Measurements from ENCODE around the gene CROT.

The CROT gene

DNA sequence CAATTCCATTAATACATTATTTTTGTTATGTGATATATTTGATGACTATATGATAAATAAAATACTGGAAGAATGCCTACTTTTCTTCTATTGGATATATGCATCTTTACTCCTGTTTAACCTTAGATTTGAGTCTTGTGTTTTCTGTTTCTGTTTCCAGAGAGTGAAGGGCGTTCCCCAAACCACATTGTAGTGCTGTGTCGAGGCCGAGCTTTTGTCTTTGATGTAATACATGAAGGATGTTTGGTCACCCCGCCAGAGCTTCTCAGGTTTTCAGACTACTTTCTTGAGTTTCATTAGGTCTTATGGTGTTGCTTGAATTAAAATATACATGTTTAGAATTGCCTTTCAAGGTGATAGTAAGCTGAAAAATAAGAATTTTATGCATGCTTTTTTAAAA lies 23.8 kb downstream of the CROT start:
- in situ Hi-C loops (cut with MboI; ENCODE audit: low pct_unique_long_range_greater_than_20kb, low sequenced_read_pairs, unreplicated experiment) = no loop called here
- no peak for DNase-seq (ENCODE audit: low spot score)
- TF ChIP-seq, protein P1, sequence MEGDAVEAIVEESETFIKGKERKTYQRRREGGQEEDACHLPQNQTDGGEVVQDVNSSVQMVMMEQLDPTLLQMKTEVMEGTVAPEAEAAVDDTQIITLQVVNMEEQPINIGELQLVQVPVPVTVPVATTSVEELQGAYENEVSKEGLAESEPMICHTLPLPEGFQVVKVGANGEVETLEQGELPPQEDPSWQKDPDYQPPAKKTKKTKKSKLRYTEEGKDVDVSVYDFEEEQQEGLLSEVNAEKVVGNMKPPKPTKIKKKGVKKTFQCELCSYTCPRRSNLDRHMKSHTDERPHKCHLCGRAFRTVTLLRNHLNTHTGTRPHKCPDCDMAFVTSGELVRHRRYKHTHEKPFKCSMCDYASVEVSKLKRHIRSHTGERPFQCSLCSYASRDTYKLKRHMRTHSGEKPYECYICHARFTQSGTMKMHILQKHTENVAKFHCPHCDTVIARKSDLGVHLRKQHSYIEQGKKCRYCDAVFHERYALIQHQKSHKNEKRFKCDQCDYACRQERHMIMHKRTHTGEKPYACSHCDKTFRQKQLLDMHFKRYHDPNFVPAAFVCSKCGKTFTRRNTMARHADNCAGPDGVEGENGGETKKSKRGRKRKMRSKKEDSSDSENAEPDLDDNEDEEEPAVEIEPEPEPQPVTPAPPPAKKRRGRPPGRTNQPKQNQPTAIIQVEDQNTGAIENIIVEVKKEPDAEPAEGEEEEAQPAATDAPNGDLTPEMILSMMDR (IDR thresholded peaks at IDR 0.05; ENCODE audit: extremely low read depth, insufficient read depth, missing control alignments) = no peak

DNA sequence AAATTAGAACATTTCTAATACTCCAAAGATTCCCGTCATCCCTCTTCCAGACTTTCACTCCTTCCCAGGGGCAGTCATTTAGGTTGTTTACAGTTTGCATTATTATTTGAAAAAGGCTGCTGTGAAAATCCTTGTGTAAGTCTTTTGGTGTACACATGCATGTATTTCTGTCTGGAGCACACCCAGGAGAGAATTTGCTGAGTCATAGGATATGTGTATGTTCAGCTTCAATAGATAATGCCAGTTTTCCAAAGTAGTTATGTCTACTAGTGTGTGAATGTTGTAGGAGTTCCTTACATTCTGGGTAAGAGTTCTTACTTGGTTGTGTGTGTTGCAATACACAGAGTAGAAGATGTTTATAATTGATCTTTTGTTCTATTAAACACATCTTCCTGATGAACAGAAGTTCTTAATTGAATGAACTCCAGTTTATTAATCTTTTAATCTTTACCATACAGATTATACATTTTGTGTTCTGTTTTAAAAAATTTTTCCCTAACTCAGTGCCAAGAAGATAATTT lies 25.3 kb downstream of the CROT start:
- in situ Hi-C loops (cut with MboI; ENCODE audit: low pct_unique_long_range_greater_than_20kb, low sequenced_read_pairs, unreplicated experiment) = no loop called here
- TF ChIP-seq, protein P1 (IDR thresholded peaks at IDR 0.05; ENCODE audit: extremely low read depth, insufficient read depth, missing control alignments) = no peak
- no peak for DNase-seq (ENCODE audit: low spot score)

DNA sequence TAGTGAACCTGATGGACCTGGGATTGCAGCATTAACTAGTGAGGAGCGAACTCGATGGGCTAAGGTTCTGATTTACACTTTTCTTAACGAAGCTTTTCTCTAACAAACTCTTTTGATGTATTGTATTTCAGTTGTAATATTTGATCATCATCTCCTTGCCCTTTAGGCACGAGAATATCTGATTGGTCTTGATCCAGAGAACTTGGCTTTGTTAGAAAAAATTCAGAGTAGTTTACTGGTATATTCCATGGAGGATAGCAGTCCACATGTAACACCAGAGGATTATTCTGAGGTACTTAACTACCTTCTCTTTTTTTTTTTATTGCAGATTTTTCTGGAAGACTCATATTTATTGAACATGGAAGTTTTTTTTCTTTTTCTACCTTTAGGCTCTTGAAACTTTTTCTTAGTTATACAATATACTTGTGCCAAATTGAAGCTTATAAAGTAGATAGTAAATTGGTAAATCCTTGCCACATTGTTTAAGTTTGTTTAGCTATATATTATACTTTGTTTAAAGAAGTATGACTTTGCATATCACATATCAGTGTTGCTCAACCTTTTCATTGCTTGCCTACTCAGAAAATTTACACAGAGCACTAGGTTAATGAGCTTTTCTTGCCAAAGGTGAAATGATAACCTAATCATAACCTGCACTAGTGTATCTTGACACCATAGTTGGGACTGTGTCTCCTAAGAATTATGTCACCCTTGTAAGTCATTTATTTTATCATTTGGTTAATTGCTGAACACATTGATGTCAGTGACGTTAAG lies 30.4 kb downstream of the CROT start:
- in situ Hi-C loops (cut with MboI; ENCODE audit: low pct_unique_long_range_greater_than_20kb, low sequenced_read_pairs, unreplicated experiment) = no loop called here
- no peak for DNase-seq (ENCODE audit: low spot score)
- TF ChIP-seq, protein P1 (IDR thresholded peaks at IDR 0.05; ENCODE audit: extremely low read depth, insufficient read depth, missing control alignments) = no peak

DNA sequence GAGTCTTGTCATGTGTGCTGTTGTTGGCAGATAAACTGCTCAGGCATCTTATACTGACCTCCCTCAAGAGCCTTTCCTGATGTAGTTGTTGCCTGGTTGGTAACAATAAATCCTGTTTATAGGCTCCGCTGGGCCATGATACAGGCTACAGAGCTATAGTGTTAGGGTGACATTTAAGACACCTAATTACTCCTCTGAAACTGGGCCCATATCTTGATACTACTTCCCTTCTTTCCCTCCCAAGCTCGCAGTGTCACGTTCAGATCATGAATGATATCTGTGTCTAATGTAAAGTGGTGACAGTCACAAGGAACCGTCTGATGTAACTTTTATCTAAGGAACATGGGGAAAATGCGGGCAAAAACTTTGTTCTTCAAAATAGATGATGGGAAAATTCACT lies 35.4 kb downstream of the CROT start:
- TF ChIP-seq, protein P1 (IDR thresholded peaks at IDR 0.05; ENCODE audit: extremely low read depth, insufficient read depth, missing control alignments) = no peak
- in situ Hi-C loops (cut with MboI; ENCODE audit: low pct_unique_long_range_greater_than_20kb, low sequenced_read_pairs, unreplicated experiment) = no loop called here
- no peak for DNase-seq (ENCODE audit: low spot score)

DNA sequence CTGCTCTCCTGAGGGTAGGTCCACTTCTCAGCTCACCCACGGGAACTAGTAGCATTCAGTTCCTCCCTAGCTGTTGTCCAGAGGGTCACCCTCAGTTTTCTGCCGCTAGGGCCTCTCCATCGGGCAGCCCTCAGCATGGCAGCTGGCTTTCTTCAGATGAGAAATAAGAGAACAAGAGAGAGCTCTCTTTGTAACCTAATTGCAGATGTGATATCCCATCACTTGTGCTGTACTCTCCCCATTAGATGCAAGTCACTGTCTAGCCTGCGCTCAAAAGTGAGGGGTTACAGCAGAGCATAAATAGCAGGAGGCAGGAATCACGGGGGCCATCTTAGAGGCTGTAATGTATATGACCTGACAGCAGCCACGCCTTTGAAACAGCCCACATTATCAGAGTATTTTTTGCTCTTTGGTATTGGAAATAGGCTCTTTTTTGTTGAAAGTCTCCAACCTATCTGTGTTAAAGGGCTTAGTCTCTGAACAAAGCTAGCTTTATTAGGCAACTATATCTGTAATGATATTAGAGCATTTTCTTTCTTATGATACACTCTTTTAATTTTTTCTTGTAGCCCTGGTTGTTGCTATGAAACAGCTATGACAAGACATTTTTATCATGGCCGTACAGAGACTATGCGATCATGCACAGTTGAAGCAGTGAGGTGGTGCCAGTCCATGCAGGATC lies 45.7 kb downstream of the CROT start:
- no peak for DNase-seq (ENCODE audit: low spot score)
- in situ Hi-C loops (cut with MboI; ENCODE audit: low pct_unique_long_range_greater_than_20kb, low sequenced_read_pairs, unreplicated experiment) = no loop called here
- TF ChIP-seq, protein P1 (IDR thresholded peaks at IDR 0.05; ENCODE audit: extremely low read depth, insufficient read depth, missing control alignments) = no peak

DNA sequence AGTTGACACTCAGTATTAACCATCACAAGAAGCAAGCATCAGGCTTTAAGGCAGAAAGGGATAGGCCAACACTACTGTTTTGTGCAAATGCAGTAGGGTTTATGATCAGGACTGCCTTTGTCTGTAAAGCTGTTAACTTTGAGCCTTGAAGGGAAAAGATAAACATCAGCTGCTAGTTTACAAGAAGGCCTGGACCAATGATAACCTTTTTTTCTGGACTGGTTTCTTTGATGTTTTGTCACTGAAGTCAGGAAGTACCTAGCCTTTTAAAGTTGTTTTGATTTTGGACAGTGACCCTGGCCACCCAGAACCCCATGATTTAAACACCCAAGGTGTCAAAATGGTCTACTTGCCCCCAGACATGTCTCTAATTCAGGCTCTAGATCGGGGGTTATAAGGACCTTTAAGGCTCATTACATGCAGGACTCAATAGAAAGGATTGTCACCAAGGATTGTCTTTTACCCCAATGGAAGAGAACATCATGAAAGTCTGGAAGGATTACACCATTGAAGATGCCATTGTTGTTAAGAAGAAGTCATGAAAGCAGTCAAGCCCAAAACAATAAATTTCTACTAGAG lies 50.1 kb downstream of the CROT start:
- TF ChIP-seq, protein P1 (IDR thresholded peaks at IDR 0.05; ENCODE audit: extremely low read depth, insufficient read depth, missing control alignments) = no peak
- in situ Hi-C loops (cut with MboI; ENCODE audit: low pct_unique_long_range_greater_than_20kb, low sequenced_read_pairs, unreplicated experiment) = no loop called here
- DNase-seq (ENCODE audit: low spot score) = no peak
